Stimulated activated CD8-positive, alpha-beta memory T cell treated with anti-CD3 and anti-CD28 coated beads, Interleukin-12 subunit alpha, Interleukin-12 subunit beta, amount 100 ng/mL, for 4 hours (primary cell): Measurements from ENCODE around the gene ZNF134.

Source experiments
- DNase-seq: peaks from one replicate; pipeline ENCODE4 v3.0.0-alpha.2; 2020; ENCODE audit warnings: low read depth

Gene ZNF134

DNA sequence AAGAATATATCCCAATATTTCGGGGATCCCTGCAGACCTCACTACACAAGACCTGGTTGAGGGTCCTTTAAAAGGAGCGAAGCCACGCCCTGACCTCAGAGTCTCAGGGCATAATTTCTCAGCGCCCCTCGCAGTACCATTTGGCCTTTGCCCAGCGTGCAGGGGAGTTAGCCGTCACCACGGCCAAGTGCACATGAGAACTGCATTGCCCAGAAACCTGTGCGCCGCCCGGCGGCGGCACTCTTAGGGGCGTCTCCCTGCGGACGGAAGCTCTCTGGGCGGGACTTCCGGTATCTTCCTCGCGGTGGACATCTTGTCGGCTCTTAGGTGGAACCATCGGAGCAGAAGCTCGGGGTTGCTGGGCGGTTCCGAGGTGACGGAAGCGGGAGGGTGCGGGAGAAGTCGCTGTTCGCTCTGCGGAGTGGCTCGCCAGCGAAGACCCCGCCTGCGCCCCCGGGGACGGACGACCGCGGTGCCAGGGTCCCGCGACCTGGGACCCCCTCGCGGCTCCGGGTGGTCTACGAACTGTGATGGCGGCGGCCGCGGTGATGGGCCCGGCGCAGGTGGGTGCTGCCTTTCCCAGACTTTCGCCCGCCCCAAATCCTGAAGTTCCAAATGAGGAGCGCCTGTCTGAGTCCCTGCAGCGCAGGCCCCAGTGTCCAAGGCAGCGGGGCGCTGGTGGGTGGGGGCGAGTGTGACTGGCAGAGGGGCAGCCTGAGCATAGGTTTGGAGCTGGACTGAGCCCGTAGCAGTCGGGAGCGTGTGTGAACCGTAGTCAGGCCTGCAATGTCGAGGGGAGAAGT, at the start of gene ZNF134:
TSS of gene ZNF134 (plus strand) at position 302 of the 803 bp plus-strand sequence. CDS start 5,227 bp downstream, outside the sequence.
- peak; percentile 79 for DNase-seq

GRCh38 chr19:57566396-57567265, 47.4 kb upstream of the ZNF134 start:
- no peak for DNase-seq

GRCh38 chr19:57570707-57571106, 43.3 kb upstream of the ZNF134 start:
- no peak for DNase-seq

- DNase-seq: no peak
These were observed 41.6 kb upstream of the ZNF134 start for GRCh38 chr19:57572415-57572947.

- no peak for DNase-seq
These were observed 37.4 kb upstream of the ZNF134 start for GRCh38 chr19:57576661-57577060.

DNA sequence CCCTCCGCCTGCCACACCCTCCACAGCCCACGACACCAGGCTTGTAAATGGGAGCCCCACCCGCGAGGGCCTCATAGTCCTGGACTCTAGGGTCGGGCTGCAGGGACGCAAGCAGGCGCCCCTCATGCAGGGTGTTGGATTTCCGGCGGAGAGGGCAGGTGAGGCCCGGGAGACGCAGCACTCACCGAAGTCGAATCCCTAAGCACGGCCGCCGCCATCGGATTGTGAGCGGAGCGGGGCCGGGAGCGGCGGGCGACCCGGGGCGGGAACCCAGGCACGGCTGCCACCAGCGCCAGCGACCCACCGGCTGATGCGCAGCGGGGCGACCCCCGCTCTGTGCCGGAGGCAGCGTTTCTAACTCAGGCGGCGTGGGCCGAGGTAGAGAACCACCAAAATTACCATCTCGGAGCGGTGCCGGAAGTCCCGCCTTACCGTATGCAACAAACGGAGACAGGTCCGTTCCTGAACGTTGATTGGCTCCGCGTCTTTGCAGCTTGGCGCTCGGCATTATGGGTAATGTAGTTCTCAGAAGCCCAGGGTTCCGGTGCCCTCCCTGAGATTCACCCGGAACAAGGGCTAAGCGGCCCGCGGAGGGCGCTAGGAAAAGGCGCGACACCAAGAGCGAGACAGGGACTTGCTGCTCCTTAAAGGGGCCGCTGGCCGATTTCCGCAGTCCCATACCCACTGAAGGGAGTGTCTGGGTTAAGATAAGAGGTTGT, 35.4 kb upstream of the ZNF134 start, which contains the start of gene ZNF416:
TSS of gene ZNF416 (minus strand) at position 425 of the 719 bp plus-strand sequence. CDS start at position 218, 207 bp downstream.
- peak; percentile 85 for DNase-seq

DNA sequence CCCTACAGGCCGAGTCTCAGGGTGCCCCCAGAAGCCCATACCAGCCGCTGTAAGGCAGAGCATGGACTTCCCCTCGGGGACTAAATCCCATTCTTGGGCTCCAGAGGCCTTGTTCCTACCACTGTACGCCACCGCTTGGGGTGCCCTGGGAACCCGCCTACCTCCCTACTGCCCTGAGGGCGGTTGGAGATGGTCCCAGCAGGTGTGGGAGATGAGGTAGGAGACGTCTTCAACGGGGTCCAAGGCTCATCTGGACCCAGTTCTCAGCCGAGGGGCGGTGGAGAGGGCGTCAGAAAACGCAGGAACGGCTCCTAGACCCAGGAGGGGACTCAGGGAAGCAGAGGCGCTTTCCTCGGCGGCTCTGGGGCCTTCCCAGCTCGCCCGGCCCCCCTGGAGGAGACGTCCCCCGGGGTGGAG, 30.9 kb upstream of the ZNF134 start:
- no peak for DNase-seq

GRCh38 chr19:57583521-57584416, 30.3 kb upstream of the ZNF134 start, which contains the start of gene ZIK1:
TSS of gene ZIK1 (plus strand) at chr19:57584145. CDS start at chr19:57584357, 212 bp downstream.
- DNase-seq: peak; percentile 74

- no peak for DNase-seq
These were observed 26.5 kb upstream of the ZNF134 start for GRCh38 chr19:57587529-57587928.

- DNase-seq: no peak
These were observed 14.7 kb upstream of the ZNF134 start for GRCh38 chr19:57599377-57599760.

DNA sequence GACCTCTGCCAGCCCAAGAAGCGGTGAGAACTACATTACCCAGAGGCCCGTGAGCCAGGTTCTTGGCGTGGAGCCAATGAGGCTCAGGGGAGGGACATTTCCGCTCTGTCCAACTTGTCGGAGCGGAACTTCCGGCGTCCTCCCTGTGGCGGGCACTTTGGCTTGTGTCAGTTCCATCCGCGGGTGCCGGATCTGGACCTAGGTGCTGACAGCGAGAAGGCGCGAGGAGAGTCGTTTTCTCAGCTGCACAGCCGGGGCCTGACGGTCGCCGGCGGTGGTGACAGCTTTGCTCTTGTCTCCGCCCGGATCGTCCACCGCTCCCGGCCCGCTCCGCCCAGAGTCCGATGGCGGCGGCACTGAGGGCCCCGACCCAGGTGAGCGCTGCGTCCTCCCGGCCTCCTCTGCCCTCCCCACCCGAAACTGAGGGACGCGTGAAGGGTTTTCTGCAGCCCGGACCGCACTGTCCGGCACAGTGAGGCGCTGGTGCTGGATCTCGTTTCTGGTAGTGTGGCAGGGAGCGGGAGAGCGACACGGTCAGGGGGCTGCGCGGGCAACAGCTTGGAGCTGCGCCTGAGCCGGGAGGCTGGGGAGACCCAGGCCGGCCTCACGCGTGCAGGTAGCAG, 14.2 kb upstream of the ZNF134 start, which contains the start of gene ZNF530:
TSS of gene ZNF530 (plus strand) at position 125 of the 623 bp plus-strand sequence. CDS start 4,461 bp downstream, outside the sequence.
- peak; percentile 71 for DNase-seq

GRCh38 chr19:57606931-57607330, 7.1 kb upstream of the ZNF134 start:
- DNase-seq: no peak

GRCh38 chr19:57611113-57611512, 2.9 kb upstream of the ZNF134 start:
- DNase-seq: no peak

DNA sequence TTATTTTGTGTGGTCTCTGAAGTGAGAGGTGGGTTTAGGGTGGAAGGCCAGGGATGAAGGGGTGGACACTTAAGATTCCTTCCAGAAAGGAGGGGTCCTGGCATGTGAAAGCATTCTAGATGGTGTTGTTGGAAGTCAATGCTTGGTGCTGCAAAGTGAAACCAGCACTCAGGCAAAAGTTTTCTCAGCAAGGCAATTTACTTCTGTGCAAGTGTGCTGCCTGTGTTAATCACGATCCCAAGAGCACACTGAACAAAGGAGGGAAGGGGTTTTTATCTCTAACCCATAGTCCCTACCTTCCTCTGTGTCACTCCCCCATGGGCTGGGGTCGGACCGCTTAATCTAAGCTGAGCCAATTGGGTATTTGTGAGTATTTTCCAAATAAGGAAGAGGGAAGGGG, 1.3 kb downstream of the ZNF134 start:
- DNase-seq: no peak

- DNase-seq: no peak
These were observed 6.8 kb downstream of the ZNF134 start for GRCh38 chr19:57620673-57621348.

- no peak for DNase-seq
These were observed 9.0 kb downstream of the ZNF134 start for GRCh38 chr19:57623091-57623490.

- DNase-seq: peak; percentile 77
These were observed 19.2 kb downstream of the ZNF134 start, which contains the start of gene ZNF211 for GRCh38 chr19:57632987-57633831. TSS of gene ZNF211 (plus strand) at chr19:57633168. CDS start at chr19:57633347, 179 bp downstream.

GRCh38 chr19:57633832-57634131, 19.7 kb downstream of the ZNF134 start:
- no peak for DNase-seq

GRCh38 chr19:57637379-57637778, 23.3 kb downstream of the ZNF134 start:
- DNase-seq: no peak
